PC-3 (cell line): ENCODE results near the gene KLHL36.

Source experiments
- EZH2 ChIP-seq: fragments of 300-600 bp; sonication (generic); IDR thresholded peaks from one replicate; pipeline ENCODE4 v1.6.1; 2017; ENCODE audit warnings: antibody characterized with exemption, mild to moderate bottlenecking, low read length; ENCODE audit not compliant: unreplicated experiment
- EZH2phosphoT487 ChIP-seq: fragments of 300-600 bp; sonication (generic); IDR thresholded peaks from 2 replicates; pipeline ENCODE4 v1.6.1; 2018; ENCODE audit warnings: mild to moderate bottlenecking, antibody characterized with exemption, low read length, borderline replicate concordance
- TF ChIP-seq, protein P1 (sequence below): fragments of 300-600 bp; sonication (generic); conservative IDR thresholded peaks from 2 replicates; pipeline ENCODE4 v1.5.1; 2017; ENCODE audit warnings: antibody characterized with exemption, low read depth, mild to moderate bottlenecking, low read length

DNA sequence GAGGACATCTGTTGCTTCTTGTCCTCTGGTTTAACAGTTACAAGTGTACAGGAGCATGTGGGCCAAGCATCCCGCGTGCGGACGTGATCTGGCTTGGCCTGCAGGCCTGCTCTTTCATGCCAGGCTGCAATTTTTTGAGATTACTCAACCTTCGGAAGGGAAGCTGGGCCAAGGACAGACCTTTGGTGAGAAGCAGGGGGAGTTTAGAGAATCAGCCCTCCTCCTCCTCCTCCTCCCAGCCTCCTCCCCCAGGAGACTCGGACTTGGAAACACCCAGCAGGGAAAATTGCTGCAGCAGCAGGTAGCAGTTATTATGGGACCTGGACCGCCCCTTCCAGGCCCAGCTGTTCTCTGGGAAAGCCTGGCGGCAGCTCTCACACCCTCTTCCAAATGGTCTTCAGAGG lies 5.1 kb upstream of the KLHL36 start:
- TF ChIP-seq, protein P1, sequence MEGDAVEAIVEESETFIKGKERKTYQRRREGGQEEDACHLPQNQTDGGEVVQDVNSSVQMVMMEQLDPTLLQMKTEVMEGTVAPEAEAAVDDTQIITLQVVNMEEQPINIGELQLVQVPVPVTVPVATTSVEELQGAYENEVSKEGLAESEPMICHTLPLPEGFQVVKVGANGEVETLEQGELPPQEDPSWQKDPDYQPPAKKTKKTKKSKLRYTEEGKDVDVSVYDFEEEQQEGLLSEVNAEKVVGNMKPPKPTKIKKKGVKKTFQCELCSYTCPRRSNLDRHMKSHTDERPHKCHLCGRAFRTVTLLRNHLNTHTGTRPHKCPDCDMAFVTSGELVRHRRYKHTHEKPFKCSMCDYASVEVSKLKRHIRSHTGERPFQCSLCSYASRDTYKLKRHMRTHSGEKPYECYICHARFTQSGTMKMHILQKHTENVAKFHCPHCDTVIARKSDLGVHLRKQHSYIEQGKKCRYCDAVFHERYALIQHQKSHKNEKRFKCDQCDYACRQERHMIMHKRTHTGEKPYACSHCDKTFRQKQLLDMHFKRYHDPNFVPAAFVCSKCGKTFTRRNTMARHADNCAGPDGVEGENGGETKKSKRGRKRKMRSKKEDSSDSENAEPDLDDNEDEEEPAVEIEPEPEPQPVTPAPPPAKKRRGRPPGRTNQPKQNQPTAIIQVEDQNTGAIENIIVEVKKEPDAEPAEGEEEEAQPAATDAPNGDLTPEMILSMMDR = no peak
- TF ChIP-seq EZH2 = no peak
- TF ChIP-seq EZH2phosphoT487 = no peak
